Body of pancreas (tissue), 4 donors: ENCODE data around the gene DKK3. TPM values are rescaled to one million over a fixed set of nuclear protein-coding genes. Genes with fewer than 3 reads are reported as not detected.

Source experiments
- ATAC-seq: fragments of 150-250 bp; one replicate; pipeline ENCODE4 v1.9.1; 2016
- DNase-seq, 4 donors: peaks; one replicate each; pipeline ENCODE4 v3.0.0-alpha.2; 2019
- H3K27ac ChIP-seq, 4 donors: fragments of 200-600 bp; sonication (generic); 1 replicate in 3 of 4; 2 replicates in 1 of 4; pipeline versions ENCODE4 v1.5.1 to v1.6.1; 2016 to 2019; ENCODE audit warnings: mild to moderate bottlenecking in 1 of 4, mixed read lengths in 1 of 4, moderate library complexity in 1 of 4
- H3K27me3 ChIP-seq, 2 donors: fragments of 200-600 bp; sonication (generic); one replicate each; pipeline ENCODE4 v1.6.0; 2016; ENCODE audit warnings: mild to moderate bottlenecking in 1 of 2
- H3K36me3 ChIP-seq, 2 donors: fragments of 200-600 bp; sonication (generic); replicated peaks in 1 of 2; 2 replicates each; pipeline ENCODE4 v1.5.1; 2016; ENCODE audit warnings: low read depth in 2 of 2; ENCODE audit not compliant: insufficient read depth in 1 of 2
- H3K4me1 ChIP-seq: fragments of 200-600 bp; sonication (generic); one replicate; pipeline ENCODE4 v1.6.0; 2016
- H3K4me3 ChIP-seq, 2 donors: fragments of 200-600 bp; sonication (generic); 1 replicate in 1 of 2; 2 replicates in 1 of 2; pipeline ENCODE4 v1.5.1; 2016 to 2019
- H3K9me3 ChIP-seq, 3 donors: fragments of 200-600 bp; sonication (generic); 1 replicate in 2 of 3; 2 replicates in 1 of 3; pipeline ENCODE4 v1.5.1; 2016
- CTCF ChIP-seq, 7 experiments: fragments of 450-650 bp in 4 of 7; fragments of 200-600 bp in 3 of 7; sonication (generic) in 3 of 7; IDR thresholded peaks; one replicate each; pipeline ENCODE4 v1.5.1; 2016 to 2019; ENCODE audit warnings: antibody characterized with exemption in 7 of 7
- POLR2A ChIP-seq, 3 donors: fragments of 450-650 bp; IDR thresholded peaks; one replicate each; pipeline ENCODE4 v1.6.1; 2016; ENCODE audit warnings: antibody characterized with exemption in 3 of 3, mild to moderate bottlenecking in 2 of 3
- WGBS, 2 donors: methylation state at CpG; one replicate each; pipeline ENCODE4 v1.1.5; 2017; 5-methylcytosine and 5-hydroxymethylcytosine counted together
- intact Hi-C: fragments of 100-400 bp; cut with DNase I; formaldehyde crosslinking; loops from one replicate; pipeline ENCODE4 v1.15.1; 2023
- total RNA-seq, 2 donors: library from RNA; depleted of rRNA; stranded (reverse); fragments of >200 nt; gene quantifications; one replicate each; pipeline ENCODE4 v1.1.0, GENCODE V29; 2016

Gene DKK3
- total RNA-seq, 2 donors from 2014 or later, result 14.5 to 25.9 TPM

DNA sequence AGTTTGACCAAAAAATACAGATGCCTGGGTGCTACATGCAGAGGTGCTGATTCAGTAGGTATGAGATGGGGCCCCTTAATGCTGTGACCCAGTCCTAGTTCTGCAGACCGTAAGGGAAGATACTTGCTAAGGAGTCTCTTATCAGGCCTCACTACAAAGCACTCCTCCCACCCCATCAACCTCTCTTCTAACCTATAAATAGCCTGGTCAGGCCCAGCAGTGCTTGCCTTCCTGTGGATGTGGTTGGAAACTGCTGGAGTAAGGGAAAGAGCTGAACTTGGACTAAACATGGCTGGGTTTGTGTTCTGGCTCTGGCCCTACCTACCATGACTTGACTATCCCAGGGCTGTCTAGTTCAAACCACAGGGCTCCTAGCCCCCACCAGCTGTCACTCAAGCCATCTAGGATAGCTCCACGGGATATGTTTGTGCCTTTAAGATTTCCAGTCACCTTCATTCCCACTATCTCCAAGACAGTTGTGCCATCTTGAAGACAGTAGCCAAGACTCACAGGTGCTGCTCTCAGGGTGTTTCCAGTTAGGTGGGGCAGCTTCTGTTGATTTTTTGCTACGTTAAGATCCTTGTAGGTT, 9.5 kb upstream of the DKK3 start:
- no peak overlapping the region for H3K27ac ChIP-seq
- no peak for ATAC-seq
- no peak overlapping the region for H3K4me3 ChIP-seq
- no peak for DNase-seq
- peaks cover 16% of the 10 kb centered on the region for H3K4me1 ChIP-seq
- H3K36me3 ChIP-seq, result no peaks in the 10 kb centered on the region
- intact Hi-C loops, result no loop called here
- H3K9me3 ChIP-seq, result no peaks in the 10 kb centered on the region
- TF ChIP-seq CTCF (IDR thresholded peaks at IDR 0.05) (no peak), POLR2A (IDR thresholded peaks at IDR 0.05) (no peak)
- no peaks in the 10 kb centered on the region for H3K27me3 ChIP-seq
- WGBS, 2 donors, result 68 to 74% methylated on average over 3 of the region's 3 CpGs

- DNase-seq, result no peak
- Histone ChIP-seq H3K4me1 (peaks cover 16% of the 10 kb centered on the region), H3K27me3 (no peaks in the 10 kb centered on the region), H3K27ac (no peak overlapping the region), H3K4me3 (no peak overlapping the region), H3K36me3 (no peaks in the 10 kb centered on the region), H3K9me3 (no peaks in the 10 kb centered on the region)
- 58 to 68% methylated on average over 5 of the region's 5 CpGs for WGBS, 2 donors
- TF ChIP-seq CTCF (IDR thresholded peaks at IDR 0.05), result no peak
- intact Hi-C loops, result no loop called here
- ATAC-seq, result no peak
Measured at GRCh38 chr11:12017243-12017678, 8.8 kb upstream of the DKK3 start.

DNA sequence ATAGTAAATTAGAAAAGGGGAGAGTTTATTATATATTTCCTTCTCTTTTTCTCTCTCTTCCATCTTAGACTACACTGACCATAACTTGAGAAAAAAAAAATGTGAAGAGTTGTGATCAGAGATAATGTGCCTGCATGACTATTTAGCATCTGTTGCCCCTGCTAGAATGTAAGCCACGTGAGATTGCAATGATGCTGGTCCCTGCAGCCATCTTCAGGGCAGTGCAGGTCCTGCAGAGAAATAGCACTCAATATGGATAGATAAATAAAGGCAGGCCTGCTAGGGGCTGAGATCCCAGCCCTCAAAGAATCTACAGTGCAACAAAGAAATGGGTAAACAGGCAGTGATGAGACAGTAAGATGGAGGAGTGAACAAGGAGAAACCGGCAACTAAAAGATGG, 7.8 kb upstream of the DKK3 start:
- intact Hi-C loops, result no loop called here
- Histone ChIP-seq H3K27ac (no peak overlapping the region), H3K4me1 (peaks cover 16% of the 10 kb centered on the region), H3K4me3 (no peak overlapping the region), H3K27me3 (no peaks in the 10 kb centered on the region), H3K36me3 (no peaks in the 10 kb centered on the region), H3K9me3 (no peaks in the 10 kb centered on the region)
- ATAC-seq, result no peak
- DNase-seq, result no peak
- 70 to 91% methylated on average over 2 of the region's 2 CpGs for WGBS, 2 donors
- TF ChIP-seq POLR2A (IDR thresholded peaks at IDR 0.05) (no peak), CTCF (IDR thresholded peaks at IDR 0.05) (no peak)

DNA sequence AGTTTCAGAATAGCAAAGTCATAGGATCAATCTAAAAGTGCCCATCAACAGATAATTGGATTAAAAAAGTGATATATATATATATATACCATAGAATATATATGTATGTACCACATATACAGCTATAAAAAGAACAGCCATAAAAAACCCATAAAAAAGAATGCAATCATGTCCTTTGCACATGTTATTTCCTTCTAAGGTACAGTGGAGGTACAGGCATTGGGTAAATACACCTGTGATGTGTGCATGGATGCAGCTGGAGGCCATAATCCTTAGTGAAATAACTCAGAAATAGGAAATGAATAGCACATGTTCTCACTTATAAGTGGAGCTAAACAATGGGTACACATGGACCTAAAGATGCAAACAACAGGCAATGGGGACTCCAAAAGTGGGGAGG, 7.1 kb upstream of the DKK3 start:
- Histone ChIP-seq H3K27ac (no peak overlapping the region), H3K27me3 (no peaks in the 10 kb centered on the region), H3K4me1 (peaks cover 15% of the 10 kb centered on the region), H3K4me3 (no peak overlapping the region), H3K9me3 (no peaks in the 10 kb centered on the region), H3K36me3 (no peaks in the 10 kb centered on the region)
- no peak for TF ChIP-seq CTCF (IDR thresholded peaks at IDR 0.05)
- no peak for TF ChIP-seq POLR2A (IDR thresholded peaks at IDR 0.05)
- intact Hi-C loops, result no loop called here
- DNase-seq (no peak), ATAC-seq (no peak)

GRCh38 chr11:12013781-12014180, 5.4 kb upstream of the DKK3 start:
- TF ChIP-seq CTCF (IDR thresholded peaks at IDR 0.05) (no peak), POLR2A (IDR thresholded peaks at IDR 0.05) (no peak)
- Histone ChIP-seq H3K4me1 (peaks cover 8% of the 10 kb centered on the region), H3K36me3 (no peaks in the 10 kb centered on the region), H3K4me3 (no peak overlapping the region), H3K9me3 (no peaks in the 10 kb centered on the region), H3K27me3 (peaks cover 0 to 2% of the 10 kb centered on the region in 2 donors), H3K27ac (no peak overlapping the region)
- 70 to 75% methylated on average over 3 of the region's 3 CpGs for WGBS, 2 donors
- DNase-seq (no peak), ATAC-seq (no peak)
- intact Hi-C loops, result no loop called here
